SK-N-SH treated with all-trans-retinoic acid at 6 μM for 48 hours (cell line): ENCODE data around the gene GRIK5.

Source experiments
- CSDC2 ChIP-seq: fragments of 250-450 bp; sonication (Bioruptor Pico); IDR thresholded peaks from 2 replicates; pipeline ENCODE4 v1.5.0; 2020; ENCODE audit warnings: mild to moderate bottlenecking, moderate library complexity
- RARB ChIP-seq: fragments of 250-450 bp; sonication (Bioruptor Pico); IDR thresholded peaks from 2 replicates; pipeline ENCODE4 v1.8.0; 2021; ENCODE audit warnings: mild to moderate bottlenecking, moderate library complexity

- TF ChIP-seq CSDC2 (CRISPR knock-in tag) (no peak), RARB (no peak)
These were observed 70.2 kb downstream of the GRIK5 start for GRCh38 chr19:41999878-42000208.
